HepG2 (cell line): ENCODE results near the gene FBXO44. TPM values are rescaled to one million over a fixed set of nuclear protein-coding genes. Genes with fewer than 3 reads are reported as not detected.

Source experiments
- CHCHD3 ChIP-seq: sonication (generic); formaldehyde crosslinking; IDR thresholded peaks from 2 replicates; pipeline ENCODE4 v1.8.0; 2022; ENCODE audit warnings: mild to moderate bottlenecking, missing genetic modification reagents, moderate library complexity
- DR1 ChIP-seq: sonication (generic); formaldehyde crosslinking; IDR thresholded peaks from 2 replicates; pipeline ENCODE4 v1.8.0; 2021; ENCODE audit warnings: mild to moderate bottlenecking, missing genetic modification reagents, inconsistent platforms
- EP300 ChIP-seq, 3 experiments: sonication (generic) in 1 of 3; formaldehyde crosslinking in 1 of 3; IDR thresholded peaks; 2 replicates each; pipeline versions ENCODE4 v1.5.1 to v1.6.1; 2011 to 2020; ENCODE audit warnings: low read depth in 2 of 3, low read length in 2 of 3, borderline replicate concordance in 1 of 3, improper control_type of control experiment in 1 of 3, mild to moderate bottlenecking in 1 of 3, missing genetic modification reagents in 1 of 3, moderate library complexity in 1 of 3
- FOXP1 ChIP-seq, 2 experiments: fragments of 450-650 bp in 1 of 2; IDR thresholded peaks; 2 replicates each; pipeline ENCODE4 v1.6.1; 2017 to 2018; ENCODE audit warnings: antibody characterized with exemption in 1 of 2
- GLI4 ChIP-seq: sonication (generic); formaldehyde crosslinking; IDR thresholded peaks from 2 replicates; pipeline ENCODE4 v1.5.1; 2020; ENCODE audit warnings: missing genetic modification reagents, mild to moderate bottlenecking, moderate library complexity, borderline replicate concordance
- KAT2B ChIP-seq: fragments of 150-350 bp; IDR thresholded peaks from 2 replicates; pipeline ENCODE4 v1.6.1; 2014; ENCODE audit warnings: low read depth, low read length, borderline replicate concordance
- LCORL ChIP-seq, 2 experiments: fragments of 450-650 bp in 1 of 2; sonication (generic) in 1 of 2; formaldehyde crosslinking in 1 of 2; IDR thresholded peaks; 2 replicates each; pipeline versions ENCODE4 v1.5.0 to v1.6.1; 2017 to 2020; ENCODE audit warnings: antibody characterized with exemption in 1 of 2, missing genetic modification reagents in 1 of 2
- MAFG ChIP-seq: sonication (generic); formaldehyde crosslinking; IDR thresholded peaks from 2 replicates; pipeline ENCODE4 v1.5.1; 2020; ENCODE audit warnings: mild to moderate bottlenecking, missing genetic modification reagents
- MTF2 ChIP-seq: sonication (generic); formaldehyde crosslinking; IDR thresholded peaks from 2 replicates; pipeline ENCODE4 v1.5.0; 2020; ENCODE audit warnings: missing genetic modification reagents, borderline replicate concordance
- NAIF1 ChIP-seq: sonication (generic); formaldehyde crosslinking; IDR thresholded peaks from 2 replicates; pipeline ENCODE4 v1.5.0; 2020; ENCODE audit warnings: mild to moderate bottlenecking, missing genetic modification reagents, borderline replicate concordance
- NFYC ChIP-seq: IDR thresholded peaks from 2 replicates; pipeline ENCODE4 v1.6.1; 2016; ENCODE audit warnings: missing genetic modification reagents, missing compliant biosample characterization
- NPAS2 ChIP-seq: sonication (generic); formaldehyde crosslinking; IDR thresholded peaks from 2 replicates; pipeline ENCODE4 v1.8.0; 2022; ENCODE audit warnings: mild to moderate bottlenecking, missing genetic modification reagents, borderline replicate concordance
- SIN3A ChIP-seq: IDR thresholded peaks from 2 replicates; pipeline ENCODE4 v1.6.1; 2011; ENCODE audit warnings: low read depth, mild to moderate bottlenecking, control low read depth, low read length, borderline replicate concordance
- TBP ChIP-seq: sonication (generic); formaldehyde crosslinking; IDR thresholded peaks from 2 replicates; pipeline ENCODE4 v1.5.0; 2020; ENCODE audit warnings: missing genetic modification reagents
- TEF ChIP-seq: sonication (generic); formaldehyde crosslinking; IDR thresholded peaks from 2 replicates; pipeline ENCODE4 v1.5.0; 2020; ENCODE audit warnings: missing genetic modification reagents
- XBP1 ChIP-seq: sonication (generic); formaldehyde crosslinking; IDR thresholded peaks from 2 replicates; pipeline ENCODE4 v1.5.0; 2020; ENCODE audit warnings: missing genetic modification reagents
- ZBTB1 ChIP-seq: sonication (generic); formaldehyde crosslinking; IDR thresholded peaks from 2 replicates; pipeline ENCODE4 v1.4.0; 2020; ENCODE audit warnings: missing genetic modification reagents, borderline replicate concordance
- ZKSCAN8 ChIP-seq: IDR thresholded peaks from 2 replicates; pipeline ENCODE4 v1.6.1; 2016; ENCODE audit warnings: borderline replicate concordance, missing genetic modification reagents, missing compliant biosample characterization
- ZNF225 ChIP-seq: sonication (generic); formaldehyde crosslinking; IDR thresholded peaks from 2 replicates; pipeline ENCODE4 v1.4.0; 2020; ENCODE audit warnings: mild to moderate bottlenecking, missing genetic modification reagents
- ZNF317 ChIP-seq: sonication (generic); formaldehyde crosslinking; IDR thresholded peaks from 2 replicates; pipeline ENCODE4 v1.5.0; 2020; ENCODE audit warnings: mild to moderate bottlenecking, missing genetic modification reagents
- ZNF496 ChIP-seq: sonication (generic); formaldehyde crosslinking; IDR thresholded peaks from 2 replicates; pipeline ENCODE4 v1.8.1; 2023; ENCODE audit warnings: mild to moderate bottlenecking, moderate library complexity, missing genetic modification reagents; ENCODE audit not compliant: insufficient replicate concordance
- ZNF572 ChIP-seq: sonication (generic); formaldehyde crosslinking; IDR thresholded peaks from 2 replicates; pipeline ENCODE4 v1.5.1; 2020; ENCODE audit warnings: mild to moderate bottlenecking, missing genetic modification reagents
- ZNF605 ChIP-seq: sonication (generic); formaldehyde crosslinking; IDR thresholded peaks from 2 replicates; pipeline ENCODE4 v1.8.0; 2022; ENCODE audit warnings: mild to moderate bottlenecking, missing genetic modification reagents
- ZNF724P ChIP-seq: sonication (generic); formaldehyde crosslinking; IDR thresholded peaks from 2 replicates; pipeline ENCODE4 v1.8.0; 2022; ENCODE audit warnings: missing genetic modification reagents, borderline replicate concordance
- polyA plus RNA-seq, 8 experiments: library from polyadenylated mRNA; depleted of rRNA in 3 of 8; stranded (reverse) in 7 of 8; unstranded in 1 of 8; fragments of >200 nt; fragmentation: Illumina TruSeq in 4 of 8; extraction: Trizol in 4 of 8; gene quantifications; 2 replicates each; pipeline versions ENCODE4 v1.2.1 to v1.2.3, GENCODE V29; 2011 to 2016; ENCODE audit warnings: low read depth in 4 of 8, missing spikeins in 1 of 8, mixed read lengths in 1 of 8; ENCODE audit not compliant: insufficient read depth in 1 of 8
- total RNA-seq, 5 experiments: library from RNA; depleted of rRNA; stranded (reverse); fragments of >200 nt; fragmentation: Illumina TruSeq; extraction: Trizol; gene quantifications; 2 replicates each; pipeline ENCODE4 v1.2.3, GENCODE V29; 2016; ENCODE audit warnings: low read depth in 1 of 5
- TF ChIP-seq, protein P1 (sequence below): sonication (generic); formaldehyde crosslinking; IDR thresholded peaks from 2 replicates; pipeline ENCODE4 v1.9.0; 2021; ENCODE audit warnings: missing genetic modification reagents, mild to moderate bottlenecking, borderline replicate concordance
- TF ChIP-seq, protein P2 (sequence below): IDR thresholded peaks from 2 replicates; pipeline ENCODE4 v1.6.1; 2016; ENCODE audit warnings: low read depth, borderline replicate concordance

The FBXO44 gene
- total and polyA plus RNA-seq, 2 of the 13 experiments (the other 11 are each of a cell fraction or from before 2014, with no cell fraction given): 22.4 to 27.9 TPM

GRCh38 chr1:11680270-11681070, 25.8 kb downstream of the FBXO44 start (continued):
- no peak for TF ChIP-seq ZNF724P (CRISPR knock-in tag)
- TF ChIP-seq LCORL (IDR thresholded peaks at IDR 0.05): no peak
- no peak for TF ChIP-seq LCORL (CRISPR knock-in tag; IDR thresholded peaks at IDR 0.05)
- 0 out of 2 replicates have a peak, but pooled peaks have one; percentile 27 for TF ChIP-seq ZNF317 (CRISPR knock-in tag)
- TF ChIP-seq ZBTB1 (CRISPR knock-in tag): no peak
- no peak for TF ChIP-seq DR1 (CRISPR knock-in tag)
- no peak for TF ChIP-seq NFYC (CRISPR knock-in tag)
- TF ChIP-seq FOXP1 (IDR thresholded peaks at IDR 0.05): no peak
- TF ChIP-seq FOXP1 (CRISPR knock-in tag; IDR thresholded peaks at IDR 0.05): no peak
- no peak for TF ChIP-seq ZKSCAN8 (CRISPR knock-in tag)
- 0 out of 2 replicates have a peak, but pooled peaks have one; percentile 58 for TF ChIP-seq NAIF1
- no peak; the same call in 1 of the 2 replicates for TF ChIP-seq ZNF605 (CRISPR knock-in tag)
- TF ChIP-seq TBP (CRISPR knock-in tag): no peak
- TF ChIP-seq MTF2 (CRISPR knock-in tag): peak; percentile 76; the same call in 1 of the 2 replicates
- TF ChIP-seq GLI4 (CRISPR knock-in tag): peak; percentile 68; the same call in 1 of the 2 replicates
- TF ChIP-seq, protein P1, sequence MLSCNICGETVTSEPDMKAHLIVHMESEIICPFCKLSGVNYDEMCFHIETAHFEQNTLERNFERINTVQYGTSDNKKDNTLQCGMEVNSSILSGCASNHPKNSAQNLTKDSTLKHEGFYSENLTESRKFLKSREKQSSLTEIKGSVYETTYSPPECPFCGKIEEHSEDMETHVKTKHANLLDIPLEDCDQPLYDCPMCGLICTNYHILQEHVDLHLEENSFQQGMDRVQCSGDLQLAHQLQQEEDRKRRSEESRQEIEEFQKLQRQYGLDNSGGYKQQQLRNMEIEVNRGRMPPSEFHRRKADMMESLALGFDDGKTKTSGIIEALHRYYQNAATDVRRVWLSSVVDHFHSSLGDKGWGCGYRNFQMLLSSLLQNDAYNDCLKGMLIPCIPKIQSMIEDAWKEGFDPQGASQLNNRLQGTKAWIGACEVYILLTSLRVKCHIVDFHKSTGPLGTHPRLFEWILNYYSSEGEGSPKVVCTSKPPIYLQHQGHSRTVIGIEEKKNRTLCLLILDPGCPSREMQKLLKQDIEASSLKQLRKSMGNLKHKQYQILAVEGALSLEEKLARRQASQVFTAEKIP: no peak
- TF ChIP-seq MAFG (CRISPR knock-in tag): no peak
- TF ChIP-seq CHCHD3 (CRISPR knock-in tag): no peak
- no peak for TF ChIP-seq ZNF496
- TF ChIP-seq NPAS2 (CRISPR knock-in tag): no peak
- no peak for TF ChIP-seq ZNF572 (CRISPR knock-in tag)
- no peak for TF ChIP-seq EP300 (IDR thresholded peaks at IDR 0.05; ENCODE audit: low read depth in 2 of 2, low read length in 2 of 2)
- 0 out of 2 replicates have a peak, but pooled peaks have one; percentile 1 for TF ChIP-seq EP300 (CRISPR knock-in tag; IDR thresholded peaks at IDR 0.05; ENCODE audit: borderline replicate concordance)
- TF ChIP-seq, protein P2, sequence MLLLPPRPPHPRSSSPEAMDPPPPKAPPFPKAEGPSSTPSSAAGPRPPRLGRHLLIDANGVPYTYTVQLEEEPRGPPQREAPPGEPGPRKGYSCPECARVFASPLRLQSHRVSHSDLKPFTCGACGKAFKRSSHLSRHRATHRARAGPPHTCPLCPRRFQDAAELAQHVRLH: no peak
- no peak for TF ChIP-seq SIN3A
- TF ChIP-seq ZNF225 (CRISPR knock-in tag): no peak
- TF ChIP-seq TEF (CRISPR knock-in tag): no peak
- no peak for TF ChIP-seq XBP1
- no peak for TF ChIP-seq KAT2B
